ENCODE results near the gene PROM2. TPM values are rescaled to one million over a fixed set of nuclear protein-coding genes. Genes with fewer than 3 reads are reported as not detected.

The PROM2 gene
- total RNA-seq, 1 donor, result under 0.01 TPM

- peak; percentile 61 for TF ChIP-seq CTCF (IDR thresholded peaks at IDR 0.05; ENCODE audit: insufficient read depth, low read depth, low read length)
- peak; percentile 27 for DNase-seq (ENCODE audit: low read depth)
- no peak overlapping the region for H3K4me3 ChIP-seq (ENCODE audit: low read depth, low read length)
Measured at GRCh38 chr2:95314964-95315611, 40.8 kb downstream of the PROM2 start.

DNA sequence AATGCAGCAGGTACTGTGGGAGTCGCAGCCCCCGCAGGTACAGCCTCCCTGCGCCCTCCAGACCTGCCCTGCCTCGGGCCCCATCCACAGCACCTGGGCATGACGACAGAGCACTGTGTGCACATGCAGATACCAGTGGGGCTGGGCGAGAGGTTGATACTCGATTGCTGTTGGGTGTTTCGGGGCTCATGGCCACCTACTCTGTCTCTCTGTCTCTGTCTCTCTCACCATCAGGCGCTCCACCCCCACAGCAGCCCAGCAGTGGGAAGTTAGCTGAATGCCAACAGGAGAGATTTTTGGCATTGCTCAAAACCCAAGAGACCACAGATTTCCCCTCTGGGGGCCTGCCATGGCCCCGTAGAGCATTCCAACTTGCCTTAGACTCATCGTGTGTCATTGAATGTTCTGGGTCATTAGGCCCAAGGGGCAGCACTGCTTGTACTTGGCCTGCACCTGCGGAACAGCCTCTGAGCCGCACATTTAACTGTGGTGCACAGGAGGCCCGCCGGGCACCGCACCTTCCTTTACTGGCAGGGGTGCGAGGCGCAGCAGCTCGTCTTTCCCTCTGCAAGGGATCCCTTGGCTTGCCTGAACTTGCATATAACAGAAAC, 41.7 kb downstream of the PROM2 start:
- no peak for DNase-seq (ENCODE audit: low read depth)
- no peak for TF ChIP-seq CTCF (IDR thresholded peaks at IDR 0.05; ENCODE audit: insufficient read depth, low read depth, low read length)
- no peak overlapping the region for H3K4me3 ChIP-seq (ENCODE audit: low read depth, low read length)

GRCh38 chr2:95316466-95317122, 42.3 kb downstream of the PROM2 start:
- no peak for DNase-seq (ENCODE audit: low read depth)
- TF ChIP-seq CTCF (IDR thresholded peaks at IDR 0.05; ENCODE audit: insufficient read depth, low read depth, low read length), result no peak
- no peak overlapping the region for H3K4me3 ChIP-seq (ENCODE audit: low read depth, low read length)

GRCh38 chr2:95317123-95317500, 42.9 kb downstream of the PROM2 start:
- no peak for TF ChIP-seq CTCF (IDR thresholded peaks at IDR 0.05; ENCODE audit: insufficient read depth, low read depth, low read length)
- DNase-seq (ENCODE audit: low read depth), result no peak
- H3K4me3 ChIP-seq (ENCODE audit: low read depth, low read length), result no peak overlapping the region

DNA sequence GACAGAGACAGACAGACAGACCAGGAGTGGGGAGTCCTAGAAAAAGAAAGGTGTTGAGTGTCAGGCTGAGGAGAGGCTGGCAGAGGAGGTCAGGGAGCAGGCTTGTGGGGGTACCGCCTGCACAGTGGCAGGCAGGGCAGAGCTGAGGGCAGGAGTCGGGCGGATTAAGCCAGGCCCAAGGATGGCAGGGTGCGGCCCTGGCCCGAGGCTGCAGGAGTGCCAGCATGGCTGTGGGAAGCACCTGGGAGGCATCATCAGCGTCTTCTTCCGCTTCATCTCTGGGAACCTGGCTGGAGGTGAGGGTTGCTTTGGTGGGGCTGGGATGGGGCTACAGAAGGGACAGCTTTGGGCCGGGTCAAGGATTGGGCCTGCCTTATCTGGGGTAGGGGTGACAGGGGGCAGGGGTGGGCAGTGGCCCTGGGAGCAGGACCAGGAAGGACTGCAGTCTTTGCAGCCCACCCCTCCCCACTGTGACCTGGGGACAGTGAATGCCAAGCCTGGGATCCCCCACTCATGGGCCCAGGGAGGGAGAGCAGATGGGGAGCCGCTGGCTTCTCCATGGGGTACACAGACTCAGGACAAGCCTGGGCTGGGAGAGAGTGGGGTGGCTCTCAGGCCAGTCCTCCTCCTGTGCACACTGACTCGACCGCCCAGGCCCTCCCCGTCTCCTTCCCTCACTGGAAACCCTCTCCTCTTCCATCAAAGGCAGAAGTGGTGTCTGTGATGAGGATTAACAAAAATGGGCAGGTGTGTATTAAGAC, 43.6 kb downstream of the PROM2 start:
- no peak for DNase-seq (ENCODE audit: low read depth)
- TF ChIP-seq CTCF (IDR thresholded peaks at IDR 0.05; ENCODE audit: insufficient read depth, low read depth, low read length), result no peak
- H3K4me3 ChIP-seq (ENCODE audit: low read depth, low read length), result no peak overlapping the region

DNA sequence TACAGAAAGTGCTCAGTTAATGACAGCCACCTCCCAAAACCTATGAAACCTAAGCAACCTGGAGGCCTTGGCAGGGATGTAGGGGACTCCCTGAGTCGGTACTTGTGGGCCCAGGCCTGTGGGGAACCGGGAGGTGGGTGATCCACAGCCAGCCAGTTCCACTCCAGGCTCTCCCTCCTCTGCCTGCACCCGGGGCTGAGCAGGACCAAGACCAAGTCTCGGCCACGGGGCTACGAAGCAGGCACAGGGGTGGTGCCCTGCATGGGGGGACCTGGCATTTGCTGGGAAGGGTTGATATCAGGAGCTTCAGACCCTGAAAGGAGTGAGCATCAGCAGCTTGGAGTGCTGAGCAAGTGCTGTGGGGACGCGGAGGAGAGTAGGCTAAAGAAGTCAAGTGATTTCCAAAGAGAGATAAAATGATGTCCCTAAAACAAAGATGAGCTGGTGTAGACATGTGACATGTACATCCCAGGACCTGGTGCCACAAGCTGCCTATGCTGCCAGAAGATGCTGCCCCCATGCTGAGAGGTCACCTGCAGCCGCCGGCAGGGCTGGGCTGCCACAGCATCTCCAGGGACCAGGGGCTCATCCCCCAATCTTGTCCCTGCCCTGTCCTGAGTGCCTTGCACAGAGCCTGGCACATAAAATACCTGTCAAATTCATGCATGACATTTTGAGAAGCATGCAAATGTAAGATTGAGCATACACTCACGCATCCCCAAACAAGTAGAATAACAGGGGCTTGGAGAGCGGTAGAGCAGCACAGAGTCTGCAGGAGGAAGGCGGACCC, 44.4 kb downstream of the PROM2 start:
- H3K4me3 ChIP-seq (ENCODE audit: low read depth, low read length), result no peak overlapping the region
- DNase-seq (ENCODE audit: low read depth), result no peak
- no peak for TF ChIP-seq CTCF (IDR thresholded peaks at IDR 0.05; ENCODE audit: insufficient read depth, low read depth, low read length)
